ENCODE results near the gene BICD1. TPM values are rescaled to one million over a fixed set of nuclear protein-coding genes. Genes with fewer than 3 reads are reported as not detected.

Gene BICD1
- total RNA-seq, 4 donors from 2014 or later, result 1.5 to 4.5 (median 2.4) TPM

DNA sequence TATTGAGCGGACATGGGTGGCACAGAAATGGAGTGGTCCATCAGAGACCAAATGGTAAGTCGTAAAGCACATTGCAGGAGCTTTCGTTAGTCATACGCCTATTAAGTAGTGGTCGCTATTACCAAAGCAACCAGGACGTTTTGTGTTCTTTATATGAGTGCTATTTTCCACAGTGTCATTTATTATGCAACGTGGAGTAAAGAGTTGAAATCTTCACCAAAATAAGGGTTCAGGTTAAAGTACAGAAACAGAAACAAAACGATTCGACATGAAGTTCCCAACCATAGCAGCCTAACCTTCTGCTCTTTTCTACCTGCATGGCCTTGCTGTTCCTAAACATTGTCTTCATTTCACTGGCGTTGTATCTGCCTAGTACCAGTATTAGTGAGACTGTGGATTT, 272.6 kb downstream of the BICD1 start:
- DNase-seq (ENCODE audit: low spot score in 2 of 2), result no peak
- no peak overlapping the region for H3K4me3 ChIP-seq (ENCODE audit: low read depth, poor library complexity, severe bottlenecking)
- WGBS, 2 donors, result 90 to 91% methylated on average over 10 of the region's 10 CpGs
- TF ChIP-seq CTCF (IDR thresholded peaks at IDR 0.05) (no peak), POLR2A (IDR thresholded peaks at IDR 0.05) (no peak)
- intact Hi-C loops (cut with DNase I; ENCODE audit: low total_unique reads), result no loop called here

GRCh38 chr12:32379667-32380066, 273.0 kb downstream of the BICD1 start:
- intact Hi-C loops (cut with DNase I; ENCODE audit: low total_unique reads), result no loop called here
- no peak overlapping the region for H3K4me3 ChIP-seq (ENCODE audit: low read depth, poor library complexity, severe bottlenecking)
- DNase-seq (ENCODE audit: low spot score in 2 of 2), result no peak
- 78 to 86% methylated on average over 8 of the region's 8 CpGs for WGBS, 2 donors
- TF ChIP-seq POLR2A (IDR thresholded peaks at IDR 0.05) (no peak), CTCF (IDR thresholded peaks at IDR 0.05) (no peak)

GRCh38 chr12:32382226-32382625, 275.6 kb downstream of the BICD1 start:
- 79 to 95% methylated on average over 2 of the region's 2 CpGs for WGBS, 2 donors
- intact Hi-C loops (cut with DNase I; ENCODE audit: low total_unique reads), result no loop called here

GRCh38 chr12:32390572-32391219, 284.0 kb downstream of the BICD1 start:
- WGBS, 2 donors, result 45 to 67% methylated on average over 27 to 47 of the region's 47 CpGs
- no peak for TF ChIP-seq CTCF (IDR thresholded peaks at IDR 0.05)
- no peak for TF ChIP-seq POLR2A (IDR thresholded peaks at IDR 0.05)
- intact Hi-C loops (cut with DNase I; ENCODE audit: low total_unique reads), result no loop called here
- H3K4me3 ChIP-seq (ENCODE audit: low read depth, poor library complexity, severe bottlenecking), result no peak overlapping the region
- DNase-seq (ENCODE audit: low spot score in 2 of 2), result no peak

More at GRCh38 chr12:32382226-32382625, 275.6 kb downstream of the BICD1 start:
- no peak overlapping the region for H3K4me3 ChIP-seq (ENCODE audit: low read depth, poor library complexity, severe bottlenecking)
- no peak for TF ChIP-seq POLR2A (IDR thresholded peaks at IDR 0.05)
- no peak for TF ChIP-seq CTCF (IDR thresholded peaks at IDR 0.05)
- no peak for DNase-seq (ENCODE audit: low spot score in 2 of 2)

DNA sequence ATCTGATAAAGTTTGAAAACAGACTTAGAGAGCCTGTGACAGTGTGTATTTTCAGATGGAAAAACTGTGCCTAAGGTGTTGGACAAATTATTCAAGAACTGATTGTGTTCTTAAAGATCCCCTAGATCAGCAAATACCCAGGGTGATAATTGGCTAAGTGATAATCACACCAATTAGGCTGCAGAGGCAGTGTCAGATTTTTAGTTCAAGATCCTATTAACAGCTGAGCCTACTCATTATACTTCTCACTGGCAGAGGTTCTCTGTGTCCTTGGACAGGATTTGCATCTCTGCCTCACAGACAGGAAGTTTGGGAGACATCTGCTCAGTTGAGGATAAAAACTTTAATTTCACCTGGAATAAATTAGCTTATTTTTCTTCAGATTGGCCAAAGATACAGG, 288.4 kb downstream of the BICD1 start:
- intact Hi-C loops (cut with DNase I; ENCODE audit: low total_unique reads), result no loop called here
- no peak overlapping the region for H3K4me3 ChIP-seq (ENCODE audit: low read depth, poor library complexity, severe bottlenecking)
- TF ChIP-seq POLR2A (IDR thresholded peaks at IDR 0.05) (no peak), CTCF (IDR thresholded peaks at IDR 0.05) (no peak)
- DNase-seq (ENCODE audit: low spot score in 2 of 2), result no peak

GRCh38 chr12:32397696-32398095, 291.0 kb downstream of the BICD1 start:
- intact Hi-C loops (cut with DNase I; ENCODE audit: low total_unique reads), result no loop called here
- WGBS, 2 donors, result 64 to 69% methylated on average over 4 of the region's 4 CpGs
- H3K4me3 ChIP-seq (ENCODE audit: low read depth, poor library complexity, severe bottlenecking), result no peak overlapping the region
- no peak for DNase-seq (ENCODE audit: low spot score in 2 of 2)
- TF ChIP-seq POLR2A (IDR thresholded peaks at IDR 0.05), result no peak
